Mammary epithelial cell (primary cell): ENCODE measurements around the gene SLC2A8.

ENCODE experiments used
- CTCF ChIP-seq, 2 donors: IDR thresholded peaks in 1 of 2; conservative IDR thresholded peaks in 1 of 2; 2 replicates each; pipeline ENCODE4 v1.5.1; 2011 to 2012; ENCODE audit warnings: inconsistent platforms in 2 of 2, low read length in 2 of 2, mild to moderate bottlenecking in 2 of 2, control low read depth in 1 of 2, low read depth in 1 of 2; ENCODE audit not compliant: insufficient read depth in 1 of 2; ENCODE audit errors: extremely low read depth in 1 of 2
- EZH2 ChIP-seq: IDR thresholded peaks from 2 replicates; pipeline ENCODE4 v1.6.1; 2012; ENCODE audit warnings: low read length, inconsistent platforms, borderline replicate concordance

- TF ChIP-seq CTCF (conservative IDR thresholded peaks at IDR 0.05 in 1 of 2, IDR thresholded peaks at IDR 0.05 in 1 of 2; ENCODE audit: extremely low read depth in 1 of 2, insufficient read depth in 1 of 2, low read depth in 1 of 2, low read length in 2 of 2) (peak in 1 of 2 donors; percentile 53), EZH2 (no peak)
These were observed 791 bp downstream of the SLC2A8 start for GRCh38 chr9:127397646-127398274.
